H1 (cell line): Measurements from ENCODE around the gene GJA8. TPM values are rescaled to one million over a fixed set of nuclear protein-coding genes. Genes with fewer than 3 reads are reported as not detected.

Source experiments
- CTCF ChIA-PET: fragments of 300-600 bp; sonication (Branson Sonifier 250); formaldehyde crosslinking; loops from one replicate; lab custom pipeline; 2021; ENCODE audit not compliant: partially characterized antibody; lab: Charles Lee
- POLR2A ChIA-PET: fragments of 300-600 bp; sonication (Branson Sonifier 250); formaldehyde crosslinking; loops from one replicate; lab custom pipeline; 2021; ENCODE audit warnings: inconsistent platforms; ENCODE audit not compliant: partially characterized antibody; lab: Charles Lee
- DNase-seq, 2 experiments: peaks; one replicate each; pipeline versions ENCODE4 v3.0.0 to v3.0.0-alpha.2; 2010 to 2022; ENCODE audit warnings: low spot score in 2 of 2, low read depth in 1 of 2, mixed read lengths in 1 of 2
- FAIRE-seq: peaks from 2 replicates; lab custom pipeline; 2011; peaks lifted over from hg19 to GRCh38; lab: Jason Lieb, UNC
- H2AFZ ChIP-seq: 2 replicates; pipeline ENCODE4 v1.8.1; 2012; ENCODE audit warnings: low read length, inconsistent platforms
- H2AK5ac ChIP-seq: 2 replicates; pipeline ENCODE4 v1.6.1; 2013; ENCODE audit warnings: low read depth, low read length
- H2BK120ac ChIP-seq: replicated peaks from 2 replicates; pipeline ENCODE3; 2013; ENCODE audit warnings: low read depth, low read length, inconsistent platforms
- H2BK12ac ChIP-seq: 2 replicates; pipeline ENCODE4 v1.6.1; 2013; ENCODE audit warnings: low read depth, low read length
- H2BK15ac ChIP-seq: 2 replicates; pipeline ENCODE4 v1.6.1; 2013; ENCODE audit warnings: low read length
- H2BK20ac ChIP-seq: 2 replicates; pipeline ENCODE4 v1.6.1; 2013; ENCODE audit warnings: low read length
- H2BK5ac ChIP-seq: 2 replicates; pipeline ENCODE4 v1.6.1; 2013; ENCODE audit warnings: low read depth, low read length
- H3K14ac ChIP-seq: 2 replicates; pipeline ENCODE4 v1.6.1; 2013; ENCODE audit warnings: inconsistent platforms; ENCODE audit not compliant: insufficient read length
- H3K18ac ChIP-seq: 2 replicates; pipeline ENCODE4 v1.6.1; 2013; ENCODE audit warnings: low read length; ENCODE audit errors: extremely low read depth
- H3K23ac ChIP-seq: 2 replicates; pipeline ENCODE4 v1.6.1; 2013; ENCODE audit warnings: inconsistent platforms; ENCODE audit not compliant: insufficient read length
- H3K23me2 ChIP-seq: 2 replicates; pipeline ENCODE4 v1.6.1; 2013; ENCODE audit warnings: low read depth, low read length
- H3K27ac ChIP-seq: 2 replicates; pipeline ENCODE4 v1.6.1; 2011; ENCODE audit warnings: low read depth, low read length, inconsistent platforms
- H3K27me3 ChIP-seq, 4 experiments: replicated peaks in 1 of 4; 1 replicate in 1 of 4; 2 replicates in 3 of 4; pipeline versions ENCODE4 v1.6.1 to v1.8.1; 2011 to 2013; ENCODE audit warnings: low read length in 3 of 4, mild to moderate bottlenecking in 3 of 4, inconsistent platforms in 2 of 4, mixed read lengths in 2 of 4, moderate library complexity in 1 of 4; ENCODE audit not compliant: control insufficient read depth in 3 of 4, insufficient read depth in 3 of 4; ENCODE audit errors: extremely low read depth in 1 of 4
- H3K36me3 ChIP-seq, 4 experiments: 2 replicates each; pipeline versions ENCODE4 v1.6.1 to v1.8.1; 2011 to 2013; ENCODE audit warnings: mild to moderate bottlenecking in 4 of 4, low read length in 3 of 4, moderate library complexity in 2 of 4, control low read depth in 1 of 4, inconsistent platforms in 1 of 4; ENCODE audit not compliant: insufficient read depth in 4 of 4, control insufficient read depth in 2 of 4
- H3K4ac ChIP-seq: replicated peaks from 2 replicates; pipeline ENCODE3; 2013; ENCODE audit warnings: low read length, low read depth, mixed read lengths, inconsistent platforms; ENCODE audit not compliant: insufficient read length
- H3K4me1 ChIP-seq, 4 experiments: replicated peaks in 1 of 4; 1 replicate in 1 of 4; 2 replicates in 3 of 4; pipeline versions ENCODE4 v1.6.1 to v1.8.1; 2011 to 2013; ENCODE audit warnings: low read length in 3 of 4, inconsistent platforms in 2 of 4, mixed read lengths in 1 of 4; ENCODE audit not compliant: insufficient read depth in 4 of 4, control insufficient read depth in 3 of 4
- H3K4me2 ChIP-seq, 2 experiments: 2 replicates each; pipeline versions ENCODE4 v1.6.1 to v1.8.1; 2011 to 2013; ENCODE audit warnings: low read depth in 2 of 2, low read length in 2 of 2, control low read depth in 1 of 2, inconsistent platforms in 1 of 2, mild to moderate bottlenecking in 1 of 2; ENCODE audit not compliant: insufficient read depth in 1 of 2
- H3K4me3 ChIP-seq, 4 experiments: fragments of 200-600, 300-600 bp in 1 of 4; sonication (generic), shearing (Covaris generic), sonication (Bioruptor Twin) in 1 of 4; 2 replicates each; pipeline versions ENCODE4 v1.5.1 to v1.8.1; 2011 to 2016; ENCODE audit warnings: low read length in 4 of 4, low read depth in 3 of 4, control low read depth in 2 of 4, inconsistent platforms in 2 of 4, mild to moderate bottlenecking in 2 of 4, mixed read lengths in 1 of 4, moderate library complexity in 1 of 4; ENCODE audit not compliant: insufficient read depth in 2 of 4; ENCODE audit errors: extremely low read depth in 1 of 4
- H3K56ac ChIP-seq: replicated peaks from 2 replicates; pipeline ENCODE3; 2013; ENCODE audit warnings: low read depth, mild to moderate bottlenecking, mixed read lengths, low read length, inconsistent platforms; ENCODE audit not compliant: insufficient read length
- H3K79me1 ChIP-seq: 2 replicates; pipeline ENCODE4 v1.6.1; 2013; ENCODE audit warnings: low read depth, low read length, control low read depth
- H3K79me2 ChIP-seq, 2 experiments: 2 replicates each; pipeline versions ENCODE4 v1.6.1 to v1.8.1; 2012 to 2013; ENCODE audit warnings: low read length in 2 of 2, mild to moderate bottlenecking in 2 of 2, inconsistent platforms in 1 of 2; ENCODE audit not compliant: insufficient read depth in 2 of 2, control insufficient read depth in 1 of 2
- H3K9ac ChIP-seq, 4 experiments: replicated peaks in 1 of 4; 1 replicate in 1 of 4; 2 replicates in 3 of 4; pipeline versions ENCODE4 v1.6.1 to v1.8.1; 2011 to 2013; ENCODE audit warnings: low read depth in 3 of 4, low read length in 3 of 4, control low read depth in 2 of 4, mild to moderate bottlenecking in 2 of 4, moderate library complexity in 2 of 4, inconsistent platforms in 1 of 4; ENCODE audit errors: extremely low read depth in 1 of 4
- H3K9me3 ChIP-seq, 2 experiments: 2 replicates each; pipeline versions ENCODE4 v1.6.1 to v1.8.1; 2012 to 2013; ENCODE audit warnings: mild to moderate bottlenecking in 2 of 2, moderate library complexity in 2 of 2, control low read depth in 1 of 2, inconsistent platforms in 1 of 2, low read depth in 1 of 2, low read length in 1 of 2, mixed read lengths in 1 of 2; ENCODE audit not compliant: insufficient read depth in 2 of 2
- H4K20me1 ChIP-seq, 2 experiments: replicated peaks in 1 of 2; 2 replicates each; pipeline versions ENCODE3 to v1.8.1; 2011 to 2013; ENCODE audit warnings: inconsistent platforms in 2 of 2, low read length in 2 of 2, mild to moderate bottlenecking in 1 of 2; ENCODE audit not compliant: insufficient read depth in 2 of 2, control insufficient read depth in 1 of 2
- H4K5ac ChIP-seq: 2 replicates; pipeline ENCODE4 v1.6.1; 2013; ENCODE audit warnings: low read length, low read depth, mixed read lengths, inconsistent platforms; ENCODE audit not compliant: insufficient read length
- H4K8ac ChIP-seq: 2 replicates; pipeline ENCODE4 v1.8.0; 2013; ENCODE audit warnings: mild to moderate bottlenecking, moderate library complexity, low read length, inconsistent platforms; ENCODE audit not compliant: insufficient read depth; ENCODE audit errors: extremely low read depth
- H4K91ac ChIP-seq: replicated peaks from 2 replicates; pipeline ENCODE3; 2013; ENCODE audit warnings: low read length, mixed read lengths, inconsistent platforms; ENCODE audit not compliant: insufficient read length
- NANOG ChIP-seq: IDR thresholded peaks from 2 replicates; pipeline ENCODE4 v1.6.1; 2011; ENCODE audit warnings: low read length, low read depth, mild to moderate bottlenecking, inconsistent platforms; ENCODE audit not compliant: insufficient read depth, poor library complexity, severe bottlenecking
- RAD21 ChIP-seq, 2 experiments: IDR thresholded peaks in 1 of 2; conservative IDR thresholded peaks in 1 of 2; 2 replicates each; pipeline ENCODE4 v1.6.1; 2011; ENCODE audit warnings: low read depth in 2 of 2, low read length in 2 of 2, improper control_type of control experiment in 1 of 2, inconsistent platforms in 1 of 2, mild to moderate bottlenecking in 1 of 2, moderate library complexity in 1 of 2
- SP1 ChIP-seq: IDR thresholded peaks from 2 replicates; pipeline ENCODE4 v1.6.1; 2011; ENCODE audit warnings: low read depth, low read length
- TAF7 ChIP-seq: optimal IDR thresholded peaks from 2 replicates; pipeline ENCODE3; 2011; ENCODE audit warnings: low read depth, mild to moderate bottlenecking, inconsistent platforms, low read length, moderate library complexity, borderline replicate concordance
- YY1 ChIP-seq: IDR thresholded peaks from 2 replicates; pipeline ENCODE4 v1.6.1; 2011; ENCODE audit warnings: low read depth, mild to moderate bottlenecking, low read length
- WGBS, 2 experiments: shearing (Covaris generic) in 1 of 2; methylation state at CpG; one replicate each; pipeline versions ENCODE4 v1.1.6 to v1.1.7; 2013 to 2015; ENCODE audit warnings: low lambda C conversion rate in 2 of 2, mixed read lengths in 2 of 2, inconsistent platforms in 1 of 2, low coverage in 1 of 2, missing lambda C conversion rate in 1 of 2; ENCODE audit not compliant: insufficient replicate concordance in 2 of 2, insufficient coverage in 1 of 2, insufficient read length in 1 of 2; ENCODE audit errors: extremely low coverage in 1 of 2, missing lambda C conversion rate in 1 of 2; 5-methylcytosine and 5-hydroxymethylcytosine counted together
- polyA plus RNA-seq, 7 experiments: library from polyadenylated mRNA; depleted of rRNA in 3 of 7; stranded (reverse) in 5 of 7; unstranded in 2 of 7; fragments of >200 nt in 5 of 7; fragments of 200-250 nt in 2 of 7; gene quantifications; 1 replicate in 5 of 7; 2 replicates in 1 of 7; 4 replicates in 1 of 7; pipeline versions ENCODE4 v1.2.1 to v1.2.3, GENCODE V29; 2011 to 2013; ENCODE audit warnings: missing spikeins in 2 of 7, mixed read lengths in 2 of 7
- total RNA-seq: library from RNA; stranded (reverse); fragmentation: NEBNext Ultra II Directional; extraction: Animal tissue kit (Norgen Biotek cat#: 25700); gene quantifications from 2 replicates; pipeline ENCODE4 v1.2.1, GENCODE V29; 2021
- TF ChIP-seq, protein P1 (sequence below), 3 experiments: IDR thresholded peaks; 1 replicate in 2 of 3; 2 replicates in 1 of 3; pipeline versions ENCODE4 v1.5.1 to v1.6.1; 2011; ENCODE audit warnings: low read length in 3 of 3, mild to moderate bottlenecking in 3 of 3, inconsistent platforms in 2 of 3, low read depth in 1 of 3, moderate library complexity in 1 of 3; ENCODE audit not compliant: insufficient read depth in 1 of 3; ENCODE audit errors: control extremely low read depth in 1 of 3

The GJA8 gene
- total and polyA plus RNA-seq, 2 of the 8 experiments (the other 6 are each of a cell fraction or from before 2014, with no cell fraction given), result not detected

DNA sequence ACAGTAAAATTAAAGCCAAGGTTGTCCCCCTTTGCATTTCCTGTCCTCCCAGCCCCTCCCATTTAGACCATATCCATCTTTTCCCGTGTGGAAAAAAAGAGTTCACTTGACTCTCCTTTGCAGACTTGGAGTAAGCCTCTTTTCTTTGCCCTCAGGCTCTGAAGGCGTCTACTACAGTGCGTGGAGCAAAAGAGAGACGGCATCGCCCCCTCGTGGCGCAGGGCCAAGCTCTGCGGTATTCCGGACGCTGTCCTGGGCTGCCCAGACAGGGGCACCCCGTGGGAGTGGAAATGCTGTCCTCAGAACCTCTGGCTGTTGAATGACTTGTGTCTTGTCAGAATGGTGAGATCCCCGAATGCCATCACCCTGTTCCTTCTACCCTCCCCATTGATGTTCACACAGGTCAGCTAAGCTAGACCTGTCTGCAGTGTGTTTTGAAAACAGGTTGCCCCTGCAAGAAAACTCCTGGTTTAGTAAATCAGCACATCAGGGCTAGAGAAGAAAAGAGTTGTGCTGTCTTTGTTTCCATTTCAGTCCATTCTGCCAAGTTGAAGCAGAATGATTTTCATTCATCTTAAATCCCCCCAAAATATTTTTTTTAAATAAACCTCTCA, 12.3 kb upstream of the GJA8 start:
- no peak overlapping the region for H3K14ac ChIP-seq
- peak overlapping the region; percentile 85; the same call in 1 of the 2 replicates for H2BK12ac ChIP-seq
- no peaks in the 10 kb centered on the region for H3K36me3 ChIP-seq
- no peak overlapping the region for H3K23ac ChIP-seq
- H3K27me3 ChIP-seq, result no peaks in the 10 kb centered on the region
- no peaks in the 10 kb centered on the region for H3K23me2 ChIP-seq
- TF ChIP-seq SP1, result no peak
- TF ChIP-seq RAD21 (IDR thresholded peaks at IDR 0.05 in 1 of 2, conservative IDR thresholded peaks at IDR 0.05 in 1 of 2; ENCODE audit: low read depth in 2 of 2, low read length in 2 of 2), result peak; percentile 99
- TF ChIP-seq, protein P1, sequence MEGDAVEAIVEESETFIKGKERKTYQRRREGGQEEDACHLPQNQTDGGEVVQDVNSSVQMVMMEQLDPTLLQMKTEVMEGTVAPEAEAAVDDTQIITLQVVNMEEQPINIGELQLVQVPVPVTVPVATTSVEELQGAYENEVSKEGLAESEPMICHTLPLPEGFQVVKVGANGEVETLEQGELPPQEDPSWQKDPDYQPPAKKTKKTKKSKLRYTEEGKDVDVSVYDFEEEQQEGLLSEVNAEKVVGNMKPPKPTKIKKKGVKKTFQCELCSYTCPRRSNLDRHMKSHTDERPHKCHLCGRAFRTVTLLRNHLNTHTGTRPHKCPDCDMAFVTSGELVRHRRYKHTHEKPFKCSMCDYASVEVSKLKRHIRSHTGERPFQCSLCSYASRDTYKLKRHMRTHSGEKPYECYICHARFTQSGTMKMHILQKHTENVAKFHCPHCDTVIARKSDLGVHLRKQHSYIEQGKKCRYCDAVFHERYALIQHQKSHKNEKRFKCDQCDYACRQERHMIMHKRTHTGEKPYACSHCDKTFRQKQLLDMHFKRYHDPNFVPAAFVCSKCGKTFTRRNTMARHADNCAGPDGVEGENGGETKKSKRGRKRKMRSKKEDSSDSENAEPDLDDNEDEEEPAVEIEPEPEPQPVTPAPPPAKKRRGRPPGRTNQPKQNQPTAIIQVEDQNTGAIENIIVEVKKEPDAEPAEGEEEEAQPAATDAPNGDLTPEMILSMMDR (IDR thresholded peaks at IDR 0.05; ENCODE audit: control extremely low read depth in 1 of 3, insufficient read depth in 1 of 3, low read depth in 1 of 3, low read length in 3 of 3), result peak; percentile 91 to 97 (median 93)
- 0 out of 2 replicates have a peak, but pooled peaks have one; percentile 22 for TF ChIP-seq YY1
- TF ChIP-seq TAF7, result peak; percentile 19
- TF ChIP-seq NANOG, result no peak
- TF ChIP-seq, all 59 proteins: peak for 4
- Histone ChIP-seq H3K27ac (no peak overlapping the region), H3K56ac (no peak overlapping the region), H2BK20ac (0 out of 2 replicates have a peak overlapping the region, but pooled peaks have one; percentile 72), H2BK120ac (no peak overlapping the region), H2BK15ac (no peak overlapping the region), H2BK5ac (no peak overlapping the region; the same call in 1 of the 2 replicates), H4K91ac (no peak overlapping the region), H2AFZ (0 out of 2 replicates have a peak overlapping the region, but pooled peaks have one; percentile 76), H2AK5ac (no peak overlapping the region), H3K4me1 (peaks cover 0 to 6% (median 0%) of the 10 kb centered on the region in 4 experiments; a peak in 3 of 7 replicates), H4K5ac (no peak overlapping the region), H3K18ac (no peak overlapping the region), H3K9me3 (no peaks in the 10 kb centered on the region), H3K9ac (no peak overlapping the region), H4K20me1 (no peaks in the 10 kb centered on the region), H3K79me2 (no peaks in the 10 kb centered on the region), H3K4me2 (no peak overlapping the region), H3K79me1 (no peaks in the 10 kb centered on the region), H3K4ac (no peak overlapping the region), H4K8ac (no peak overlapping the region), H3K4me3 (no peak overlapping the region)
- 16% methylated on average over 12 of the region's 12 CpGs; no CpG with 5 or more reads in 1 of the 2 experiments for WGBS, 2 experiments
- DNase-seq, result peak; percentile 53 to 94
- ChIA-PET CTCF (interaction anchor here (0.6 to 7.7 kb wide), 17 partner anchors 11 to 481 kb away, joined by 3 to 206 read pairs (median 4); no protein-coding TSS in a partner anchor), POLR2A (interaction anchor here (1.0 kb wide), 1 partner anchor 167 kb away, joined by 3 read pairs; no protein-coding TSS in a partner anchor)
- peak; percentile 81 for FAIRE-seq
